Measurements from ENCODE around the gene CDC42EP5. TPM values are rescaled to one million over a fixed set of nuclear protein-coding genes. Genes with fewer than 3 reads are reported as not detected.

CDC42EP5 gene
- polyA plus RNA-seq, 3 donors = not detected

- TF ChIP-seq, protein P1, sequence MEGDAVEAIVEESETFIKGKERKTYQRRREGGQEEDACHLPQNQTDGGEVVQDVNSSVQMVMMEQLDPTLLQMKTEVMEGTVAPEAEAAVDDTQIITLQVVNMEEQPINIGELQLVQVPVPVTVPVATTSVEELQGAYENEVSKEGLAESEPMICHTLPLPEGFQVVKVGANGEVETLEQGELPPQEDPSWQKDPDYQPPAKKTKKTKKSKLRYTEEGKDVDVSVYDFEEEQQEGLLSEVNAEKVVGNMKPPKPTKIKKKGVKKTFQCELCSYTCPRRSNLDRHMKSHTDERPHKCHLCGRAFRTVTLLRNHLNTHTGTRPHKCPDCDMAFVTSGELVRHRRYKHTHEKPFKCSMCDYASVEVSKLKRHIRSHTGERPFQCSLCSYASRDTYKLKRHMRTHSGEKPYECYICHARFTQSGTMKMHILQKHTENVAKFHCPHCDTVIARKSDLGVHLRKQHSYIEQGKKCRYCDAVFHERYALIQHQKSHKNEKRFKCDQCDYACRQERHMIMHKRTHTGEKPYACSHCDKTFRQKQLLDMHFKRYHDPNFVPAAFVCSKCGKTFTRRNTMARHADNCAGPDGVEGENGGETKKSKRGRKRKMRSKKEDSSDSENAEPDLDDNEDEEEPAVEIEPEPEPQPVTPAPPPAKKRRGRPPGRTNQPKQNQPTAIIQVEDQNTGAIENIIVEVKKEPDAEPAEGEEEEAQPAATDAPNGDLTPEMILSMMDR (IDR thresholded peaks at IDR 0.05) = no peak
- H4K20me1 ChIP-seq (ENCODE audit: insufficient read depth, low read length) = no peaks in the 10 kb centered on the region
- intact Hi-C loops (cut with micrococcal nuclease) = no loop called here
- H3K36me3 Mint-ChIP-seq = peaks cover 0 to 4% of the 10 kb centered on the region in 2 donors
- H3K9ac ChIP-seq (ENCODE audit: insufficient read depth, low read length, poor library complexity, severe bottlenecking) = no peak overlapping the region
- H3K4me2 ChIP-seq (replicated peaks; ENCODE audit: extremely low read depth, low read length, poor library complexity, severe bottlenecking) = no peak overlapping the region
- WGBS (ENCODE audit: insufficient coverage) = 95% methylated on average over 19 of the region's 20 CpGs
- peak overlapping the region in 1 of 2 donors; percentile 30 for H3K4me3 Mint-ChIP-seq
- H3K4me3 ChIP-seq (replicated peaks in 1 of 3; ENCODE audit: low read depth in 2 of 3, low read length in 3 of 3) = no peak overlapping the region
- no peak overlapping the region for H3K27ac Mint-ChIP-seq
- no peak for DNase-seq
- peaks cover 0 to 10% (median 3%) of the 10 kb centered on the region in 7 donors for H3K9me3 Mint-ChIP-seq
- H3K4me1 ChIP-seq (ENCODE audit: control insufficient read depth in 1 of 2, insufficient read depth in 2 of 2, low read length in 2 of 2) = peaks cover 12 to 15% of the 10 kb centered on the region in 2 donors
- no peak overlapping the region for H2AFZ ChIP-seq (ENCODE audit: insufficient read depth, low read depth, low read length, poor library complexity, severe bottlenecking)
- peaks cover 0 to 44% of the 10 kb centered on the region in 2 donors for H3K27me3 ChIP-seq (ENCODE audit: control insufficient read depth in 2 of 2, insufficient read depth in 2 of 2, low read length in 2 of 2)
- H3K4me1 Mint-ChIP-seq = peaks cover 11% of the 10 kb centered on the region
- no peaks in the 10 kb centered on the region for H3K36me3 ChIP-seq (replicated peaks in 1 of 2; ENCODE audit: control insufficient read depth in 1 of 2, insufficient read depth in 2 of 2, low read length in 2 of 2)
- no peaks in the 10 kb centered on the region for H3K9me3 ChIP-seq (replicated peaks in 1 of 2; ENCODE audit: control insufficient read depth in 1 of 2, insufficient read depth in 1 of 2, low read length in 2 of 2)
- H3K27me3 Mint-ChIP-seq (ENCODE audit: low read depth in 3 of 3) = peaks cover 28 to 63% (median 35%) of the 10 kb centered on the region in 3 donors
- no peaks in the 10 kb centered on the region for H3K79me2 ChIP-seq (ENCODE audit: insufficient read depth, low read length)
- H3K27ac ChIP-seq (ENCODE audit: low read depth in 1 of 2, low read length in 2 of 2) = no peak overlapping the region
Measured at GRCh38 chr19:54422136-54422535, 51.0 kb downstream of the CDC42EP5 start.

- H3K79me2 ChIP-seq (ENCODE audit: insufficient read depth, low read length) = no peaks in the 10 kb centered on the region
- H3K27me3 Mint-ChIP-seq (ENCODE audit: low read depth in 3 of 3) = peaks cover 30 to 63% (median 35%) of the 10 kb centered on the region in 3 donors
- H3K4me1 Mint-ChIP-seq = peaks cover 11% of the 10 kb centered on the region
- H3K27ac Mint-ChIP-seq = no peak overlapping the region
- H3K27me3 ChIP-seq (ENCODE audit: control insufficient read depth in 2 of 2, insufficient read depth in 2 of 2, low read length in 2 of 2) = peaks cover 6 to 47% of the 10 kb centered on the region in 2 donors
- H3K4me1 ChIP-seq (ENCODE audit: control insufficient read depth in 1 of 2, insufficient read depth in 2 of 2, low read length in 2 of 2) = peaks cover 12 to 15% of the 10 kb centered on the region in 2 donors
- TF ChIP-seq, protein P1 (IDR thresholded peaks at IDR 0.05) = no peak
- H3K9me3 Mint-ChIP-seq = peaks cover 0 to 13% (median 4%) of the 10 kb centered on the region in 7 donors
- H3K9ac ChIP-seq (ENCODE audit: insufficient read depth, low read length, poor library complexity, severe bottlenecking) = no peak overlapping the region
- H3K4me3 ChIP-seq (replicated peaks in 1 of 3; ENCODE audit: low read depth in 2 of 3, low read length in 3 of 3) = no peak overlapping the region
- H3K27ac ChIP-seq (ENCODE audit: low read depth in 1 of 2, low read length in 2 of 2) = no peak overlapping the region
- no peak for DNase-seq
- 97% methylated on average over 7 of the region's 7 CpGs for WGBS (ENCODE audit: insufficient coverage)
- peaks cover 0 to 6% of the 10 kb centered on the region in 2 donors for H3K36me3 Mint-ChIP-seq
- no peaks in the 10 kb centered on the region for H3K36me3 ChIP-seq (replicated peaks in 1 of 2; ENCODE audit: control insufficient read depth in 1 of 2, insufficient read depth in 2 of 2, low read length in 2 of 2)
- no peak overlapping the region for H3K4me2 ChIP-seq (replicated peaks; ENCODE audit: extremely low read depth, low read length, poor library complexity, severe bottlenecking)
- H4K20me1 ChIP-seq (ENCODE audit: insufficient read depth, low read length) = no peaks in the 10 kb centered on the region
- no peaks in the 10 kb centered on the region for H3K9me3 ChIP-seq (replicated peaks in 1 of 2; ENCODE audit: control insufficient read depth in 1 of 2, insufficient read depth in 1 of 2, low read length in 2 of 2)
- H2AFZ ChIP-seq (ENCODE audit: insufficient read depth, low read depth, low read length, poor library complexity, severe bottlenecking) = no peak overlapping the region
- intact Hi-C loops (cut with micrococcal nuclease) = no loop called here
- peak overlapping the region in 1 of 2 donors; percentile 15 for H3K4me3 Mint-ChIP-seq
Measured at GRCh38 chr19:54421521-54421920, 51.6 kb downstream of the CDC42EP5 start.

All from CD14-positive monocyte (primary cell).